DMS53 (cell line): ENCODE measurements around the gene OASL.

Experiments
- DNase-seq: peaks from one replicate; lab custom pipeline; 2025; lab: John Stamatoyannopoulos, UW

The OASL gene

GRCh38 chr12:120991965-120992364 lies 47.1 kb downstream of the OASL start:
- no peak for DNase-seq

DNA sequence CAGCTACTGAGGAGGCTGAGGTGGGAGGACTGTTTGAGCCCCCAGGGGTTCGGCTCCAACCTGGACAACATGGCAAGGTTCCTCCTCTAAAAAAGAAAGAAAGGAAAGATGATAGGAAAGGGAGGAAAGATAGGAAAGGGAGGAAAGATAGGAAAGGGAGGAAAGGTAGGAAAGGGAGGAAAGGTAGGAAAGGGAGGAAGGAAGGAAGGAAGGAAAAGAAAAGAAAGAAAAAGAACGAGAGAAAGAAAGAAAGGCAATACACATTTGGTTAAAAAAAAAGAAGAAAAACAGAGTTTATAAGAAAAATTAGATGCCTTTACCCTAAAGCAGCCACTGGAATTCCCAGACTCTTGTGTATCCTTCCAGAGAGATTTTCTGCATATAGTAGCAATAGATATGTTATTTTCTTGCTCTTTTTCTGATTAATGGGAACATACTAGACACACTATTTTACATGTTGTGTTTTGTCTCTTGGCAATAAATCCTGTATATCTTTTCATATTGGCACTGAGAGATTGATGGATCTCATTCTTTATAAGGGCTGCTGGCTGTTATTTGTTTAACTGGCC lies 48.5 kb downstream of the OASL start:
- no peak for DNase-seq

DNA sequence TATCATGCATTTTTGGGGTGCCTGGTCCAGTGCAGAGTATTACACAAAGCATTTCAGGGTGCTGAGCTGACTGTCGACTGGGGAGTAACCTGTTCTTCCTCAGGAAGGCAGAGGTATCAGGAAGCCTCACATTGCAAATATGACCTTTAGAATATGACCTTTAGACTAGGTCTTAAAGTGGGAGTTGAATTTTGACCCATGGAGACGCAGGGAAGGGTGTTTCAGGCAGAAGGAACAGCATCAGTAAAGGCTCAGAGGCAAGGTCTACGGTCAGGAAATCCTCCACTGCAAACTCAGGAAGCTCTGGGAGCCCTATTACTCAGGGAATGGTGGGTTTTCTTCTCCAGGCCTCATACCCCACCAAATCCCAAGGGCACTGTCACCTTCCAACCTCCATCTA lies 49.4 kb downstream of the OASL start:
- DNase-seq: no peak

GRCh38 chr12:120988658-120989057 lies 50.4 kb downstream of the OASL start:
- DNase-seq: no peak

DNA sequence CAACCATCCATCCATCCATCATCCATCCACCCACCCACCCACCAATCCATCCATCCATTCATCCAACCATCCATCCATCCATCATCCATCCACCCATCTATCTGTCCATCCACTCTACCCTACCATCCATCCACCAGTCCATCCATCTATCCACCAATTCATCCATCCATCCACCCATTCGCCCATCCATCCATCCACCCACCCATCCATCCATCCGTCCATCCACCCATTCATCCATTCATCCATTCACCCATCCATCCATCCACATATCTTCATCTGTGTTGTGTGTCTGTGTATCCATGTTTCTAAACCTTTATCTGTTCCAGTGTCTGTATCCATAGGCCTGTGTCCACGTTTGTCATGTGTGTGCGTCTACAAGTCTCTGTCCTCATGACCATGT lies 50.8 kb downstream of the OASL start:
- no peak for DNase-seq

- DNase-seq: peak; percentile 72
Measured at GRCh38 chr12:120984351-120984898, 54.6 kb downstream of the OASL start.

DNA sequence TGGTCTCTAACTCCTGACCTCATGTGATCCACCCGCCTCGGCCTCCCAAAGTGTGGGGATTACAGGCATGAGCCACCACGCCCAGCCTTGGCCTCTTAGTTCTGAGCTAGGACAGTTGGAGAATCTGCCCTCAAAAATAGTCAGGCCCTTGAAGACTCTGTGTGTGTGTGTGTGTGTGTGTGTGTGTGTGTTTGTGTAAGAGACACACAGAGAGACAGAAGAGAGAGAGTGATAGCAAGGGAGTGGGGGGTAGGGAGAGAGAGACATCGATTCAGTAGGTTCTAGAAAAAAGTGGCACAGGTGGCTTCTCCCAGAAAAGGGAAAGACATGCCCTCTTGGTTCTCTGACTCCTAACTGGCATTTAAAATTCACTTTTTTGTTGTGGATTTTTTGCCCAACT lies 55.3 kb downstream of the OASL start:
- DNase-seq: peak; percentile 38

GRCh38 chr12:120982659-120983058 lies 56.4 kb downstream of the OASL start:
- DNase-seq: no peak

GRCh38 chr12:120981407-120981941 lies 57.6 kb downstream of the OASL start:
- DNase-seq: peak; percentile 46

- DNase-seq: peak; percentile 62
Measured at GRCh38 chr12:120980800-120981368, 58.2 kb downstream of the OASL start.

DNA sequence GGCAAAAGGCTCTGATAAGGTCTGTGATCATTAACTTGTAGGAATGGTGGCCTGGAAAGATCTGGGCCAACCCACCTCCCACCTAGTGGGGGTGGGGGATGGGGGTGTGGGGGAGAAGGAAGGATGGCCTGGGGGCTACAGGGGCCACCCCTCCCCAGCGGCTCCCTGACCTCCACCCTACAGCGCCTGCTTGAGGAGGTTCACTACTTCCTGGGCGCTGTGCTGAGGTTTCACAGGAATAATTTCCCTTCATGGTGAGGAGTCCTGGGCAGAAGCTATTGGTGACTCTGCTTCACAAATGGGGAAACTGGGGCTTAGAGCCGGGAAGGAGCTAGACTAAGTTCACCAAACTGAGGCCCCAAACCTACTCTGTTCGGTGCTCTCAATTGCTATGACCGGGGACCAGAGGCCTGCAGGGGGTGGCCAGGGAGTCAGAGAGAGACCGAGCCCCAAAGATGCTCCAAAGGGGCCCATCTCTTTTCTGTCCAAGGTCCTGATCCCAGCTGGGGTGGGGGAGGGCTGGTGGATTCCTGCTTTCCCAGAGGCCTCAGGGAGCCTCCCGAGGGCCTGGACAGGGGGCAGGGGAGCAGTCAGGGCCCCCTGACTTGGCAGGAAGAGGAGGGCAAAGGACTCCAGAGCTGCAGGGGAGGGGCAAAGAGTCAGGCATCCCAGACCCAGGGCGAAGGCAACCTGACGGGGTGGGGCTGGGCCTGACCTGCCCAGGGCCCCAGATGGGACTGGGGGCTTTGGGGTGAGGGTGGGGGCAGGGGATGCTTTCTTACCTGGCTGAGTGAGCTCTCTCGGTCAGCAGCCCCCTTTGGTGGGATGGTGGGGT lies 59.0 kb downstream of the OASL start:
- DNase-seq: peak; percentile 63

- DNase-seq: peak; percentile 64
Measured at GRCh38 chr12:120979220-120979861, 59.7 kb downstream of the OASL start.

- DNase-seq: peak; percentile 90
Measured at GRCh38 chr12:120978296-120979219, 60.5 kb downstream of the OASL start, which contains the start of gene HNF1A. HNF1A (plus strand) TSS chr12:120978543; CDS start chr12:120978769, 226 bp downstream.

DNA sequence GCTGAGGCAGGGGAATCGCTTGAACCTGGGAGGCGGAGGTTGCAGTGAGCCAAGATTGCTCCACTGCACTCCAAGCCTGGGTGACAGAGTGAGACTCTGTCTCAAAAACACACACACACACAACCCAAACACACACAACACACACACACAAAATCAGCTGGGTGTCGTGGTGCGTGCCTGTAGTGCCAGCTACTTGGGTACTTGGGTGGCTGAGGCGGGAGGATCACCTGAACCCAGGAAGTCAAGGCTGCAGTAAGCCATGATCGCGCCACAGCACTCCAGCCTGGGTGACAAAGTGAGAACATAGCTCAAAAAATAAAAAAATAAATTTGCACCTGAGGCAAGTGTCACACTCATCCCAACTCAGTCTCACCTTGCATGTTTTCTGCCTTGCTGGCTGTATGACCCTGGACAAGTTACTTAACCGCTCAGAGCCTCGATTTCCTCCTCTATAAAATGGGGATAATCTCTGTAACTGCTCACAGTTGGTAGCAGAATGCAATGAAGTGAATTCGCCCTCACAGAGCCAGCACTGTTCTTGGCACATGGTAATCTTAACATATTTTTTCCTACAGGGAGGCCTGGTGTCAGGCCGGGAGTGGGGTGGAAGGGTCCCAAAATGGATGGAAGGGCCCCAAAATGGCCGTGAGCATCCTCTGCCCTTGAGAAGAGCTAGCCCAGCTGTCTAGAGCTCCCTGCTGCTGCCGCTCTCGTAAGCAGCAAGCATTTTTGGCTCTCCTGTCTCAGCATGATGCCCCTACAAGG lies 61.3 kb downstream of the OASL start:
- peak; percentile 40 for DNase-seq

GRCh38 chr12:120972870-120973543 lies 66.0 kb downstream of the OASL start:
- peak; percentile 42 for DNase-seq

DNA sequence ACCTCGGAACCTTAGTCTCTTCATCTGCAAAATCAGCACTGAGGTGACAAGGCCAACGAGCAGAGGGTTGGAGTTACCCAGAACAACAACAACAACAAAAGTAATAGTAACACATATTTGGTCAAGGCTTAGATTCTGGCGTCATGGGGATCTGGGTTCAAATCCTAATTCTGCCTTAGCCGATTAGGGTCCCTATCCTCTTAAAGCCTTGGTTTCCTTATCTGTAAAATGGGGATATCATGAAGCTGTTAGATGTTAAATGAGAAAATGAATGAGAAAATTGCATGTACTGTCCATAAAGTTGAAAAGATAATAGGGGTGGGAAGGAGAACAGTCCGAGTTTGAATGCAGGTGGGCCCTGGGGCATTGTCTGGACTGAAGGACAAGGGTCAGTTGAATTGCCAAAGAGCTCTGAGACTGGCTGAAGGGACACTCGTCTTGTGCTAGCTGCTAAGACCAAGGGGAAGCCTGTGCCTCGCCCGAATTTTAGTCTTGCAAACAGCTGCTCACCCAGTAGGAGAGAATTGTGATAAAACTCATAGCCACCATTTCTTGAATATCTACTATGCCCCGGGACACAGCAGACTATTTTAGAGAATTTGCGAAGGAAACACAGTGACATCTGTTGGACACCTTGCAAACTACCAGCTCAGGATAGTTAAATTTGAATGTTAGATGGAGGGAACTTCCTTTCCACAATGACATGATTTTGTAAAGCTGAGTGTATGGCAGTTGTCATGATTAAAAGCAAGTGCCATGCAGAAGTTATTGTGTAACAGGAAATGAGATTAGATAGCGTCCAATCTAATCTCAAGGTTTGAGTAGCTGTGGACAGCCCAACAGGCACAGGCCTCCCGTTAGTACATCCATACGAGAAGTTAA lies 67.5 kb downstream of the OASL start:
- DNase-seq: peak; percentile 81

DNA sequence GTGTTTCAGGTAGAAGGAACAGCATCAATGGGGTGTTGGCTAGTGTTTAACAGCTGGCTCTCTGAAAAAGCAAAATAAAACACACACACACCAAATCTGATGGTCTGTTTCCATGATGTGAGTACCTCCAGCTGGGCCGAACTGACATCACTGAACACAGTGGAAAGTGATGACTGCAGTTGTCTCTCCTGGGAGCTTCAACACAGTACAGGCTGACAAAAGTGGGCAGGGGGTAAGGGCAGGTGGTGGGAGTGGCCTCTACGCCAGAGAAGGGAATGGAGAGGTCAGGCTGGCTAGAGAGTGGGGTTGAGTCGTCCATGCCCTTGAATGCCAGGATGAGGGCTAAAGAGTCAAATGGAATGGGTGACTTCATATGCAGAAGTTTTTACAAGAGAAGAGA lies 68.7 kb downstream of the OASL start:
- no peak for DNase-seq
